ENCODE measurements around the gene RALA.

The RALA gene

GRCh38 chr7:39616138-39616537 lies 7.2 kb upstream of the RALA start:
- H3K4me3 ChIP-seq (ENCODE audit: insufficient read depth, low read length, poor library complexity, severe bottlenecking): no peak overlapping the region
- no peaks in the 10 kb centered on the region for H3K36me3 ChIP-seq (ENCODE audit: low read length)
- H3K79me2 ChIP-seq (ENCODE audit: insufficient read depth, low read length): no peaks in the 10 kb centered on the region
- no peaks in the 10 kb centered on the region for H3K9me3 ChIP-seq (ENCODE audit: insufficient read depth, low read length)
- H3K4me2 ChIP-seq (ENCODE audit: low read depth, low read length, poor library complexity, severe bottlenecking): no peak overlapping the region
- H3F3A ChIP-seq (ENCODE audit: insufficient read depth): peaks cover 8% of the 10 kb centered on the region
- TF ChIP-seq EZH2phosphoT487 (conservative IDR thresholded peaks at IDR 0.05; ENCODE audit: low read length): no peak
- TF ChIP-seq CTCF (IDR thresholded peaks at IDR 0.05; ENCODE audit: insufficient read depth, low read length, poor library complexity, severe bottlenecking): no peak
- H4K20me1 ChIP-seq (ENCODE audit: low read depth, low read length): no peaks in the 10 kb centered on the region
- H3K27me3 ChIP-seq (ENCODE audit: low read length): no peaks in the 10 kb centered on the region
- no peak overlapping the region for H3K27ac ChIP-seq (ENCODE audit: low read depth, low read length)
- H3K9me2 ChIP-seq (replicated peaks; ENCODE audit: insufficient read depth, low read length): no peaks in the 10 kb centered on the region
- H2AFZ ChIP-seq (ENCODE audit: low read depth, low read length, severe bottlenecking): no peak overlapping the region
- no peak overlapping the region for H3K9ac ChIP-seq (ENCODE audit: low read length)

- TF ChIP-seq CTCF (IDR thresholded peaks at IDR 0.05; ENCODE audit: insufficient read depth, low read length, poor library complexity, severe bottlenecking): no peak
- TF ChIP-seq EZH2phosphoT487 (conservative IDR thresholded peaks at IDR 0.05; ENCODE audit: low read length): no peak
- H3K36me3 ChIP-seq (ENCODE audit: low read length): no peaks in the 10 kb centered on the region
- no peak overlapping the region for H2AFZ ChIP-seq (ENCODE audit: low read depth, low read length, severe bottlenecking)
- H4K20me1 ChIP-seq (ENCODE audit: low read depth, low read length): no peaks in the 10 kb centered on the region
- no peaks in the 10 kb centered on the region for H3K79me2 ChIP-seq (ENCODE audit: insufficient read depth, low read length)
- no peaks in the 10 kb centered on the region for H3K9me3 ChIP-seq (ENCODE audit: insufficient read depth, low read length)
- peaks cover 11% of the 10 kb centered on the region for H3F3A ChIP-seq (ENCODE audit: insufficient read depth)
- no peaks in the 10 kb centered on the region for H3K27me3 ChIP-seq (ENCODE audit: low read length)
- no peak overlapping the region for H3K27ac ChIP-seq (ENCODE audit: low read depth, low read length)
- no peak overlapping the region for H3K4me2 ChIP-seq (ENCODE audit: low read depth, low read length, poor library complexity, severe bottlenecking)
- no peaks in the 10 kb centered on the region for H3K9me2 ChIP-seq (replicated peaks; ENCODE audit: insufficient read depth, low read length)
- H3K9ac ChIP-seq (ENCODE audit: low read length): no peak overlapping the region
- no peak overlapping the region for H3K4me3 ChIP-seq (ENCODE audit: insufficient read depth, low read length, poor library complexity, severe bottlenecking)
Measured at GRCh38 chr7:39617005-39617404, 6.4 kb upstream of the RALA start.

GRCh38 chr7:39618868-39619267 lies 4.5 kb upstream of the RALA start:
- Histone ChIP-seq H3K4me2 (ENCODE audit: low read depth, low read length, poor library complexity, severe bottlenecking) (no peak overlapping the region), H3K9me3 (ENCODE audit: insufficient read depth, low read length) (no peaks in the 10 kb centered on the region), H3K27ac (ENCODE audit: low read depth, low read length) (no peak overlapping the region), H3K27me3 (ENCODE audit: low read length) (no peaks in the 10 kb centered on the region), H3K36me3 (ENCODE audit: low read length) (no peaks in the 10 kb centered on the region), H3F3A (ENCODE audit: insufficient read depth) (peaks cover 11% of the 10 kb centered on the region), H4K20me1 (ENCODE audit: low read depth, low read length) (no peaks in the 10 kb centered on the region), H3K9ac (ENCODE audit: low read length) (no peak overlapping the region), H3K9me2 (replicated peaks; ENCODE audit: insufficient read depth, low read length) (no peaks in the 10 kb centered on the region), H3K4me3 (ENCODE audit: insufficient read depth, low read length, poor library complexity, severe bottlenecking) (no peak overlapping the region), H2AFZ (ENCODE audit: low read depth, low read length, severe bottlenecking) (no peak overlapping the region), H3K79me2 (ENCODE audit: insufficient read depth, low read length) (peaks cover 3% of the 10 kb centered on the region)
- no peak for TF ChIP-seq CTCF (IDR thresholded peaks at IDR 0.05; ENCODE audit: insufficient read depth, low read length, poor library complexity, severe bottlenecking)

GRCh38 chr7:39620486-39620885 lies 2.9 kb upstream of the RALA start:
- Histone ChIP-seq H3K79me2 (ENCODE audit: insufficient read depth, low read length) (peaks cover 19% of the 10 kb centered on the region), H3K4me3 (ENCODE audit: insufficient read depth, low read length, poor library complexity, severe bottlenecking) (no peak overlapping the region)

More at GRCh38 chr7:39620486-39620885, 2.9 kb upstream of the RALA start:
- Histone ChIP-seq H3K36me3 (ENCODE audit: low read length) (no peaks in the 10 kb centered on the region), H3K9ac (ENCODE audit: low read length) (no peak overlapping the region), H3K9me3 (ENCODE audit: insufficient read depth, low read length) (no peaks in the 10 kb centered on the region), H3K27ac (ENCODE audit: low read depth, low read length) (no peak overlapping the region), H3K4me2 (ENCODE audit: low read depth, low read length, poor library complexity, severe bottlenecking) (no peak overlapping the region), H3K9me2 (replicated peaks; ENCODE audit: insufficient read depth, low read length) (no peaks in the 10 kb centered on the region), H3K27me3 (ENCODE audit: low read length) (no peaks in the 10 kb centered on the region), H3F3A (ENCODE audit: insufficient read depth) (peaks cover 11% of the 10 kb centered on the region), H4K20me1 (ENCODE audit: low read depth, low read length) (peaks cover 6% of the 10 kb centered on the region), H2AFZ (ENCODE audit: low read depth, low read length, severe bottlenecking) (no peak overlapping the region)
- TF ChIP-seq CTCF (IDR thresholded peaks at IDR 0.05; ENCODE audit: insufficient read depth, low read length, poor library complexity, severe bottlenecking) (no peak), EZH2phosphoT487 (conservative IDR thresholded peaks at IDR 0.05; ENCODE audit: low read length) (no peak)

Measured in SU-DHL-6 (cell line).